WTC11 (cell line): Measurements from ENCODE around the gene CYTH3.

ENCODE experiments used
- CTCF ChIP-seq: fragments of 200-600 bp; IDR thresholded peaks from 2 replicates; pipeline ENCODE4 v1.8.0; 2022; ENCODE audit warnings: antibody characterized with exemption
- E2F1 ChIP-seq: sonication (generic); formaldehyde crosslinking; IDR thresholded peaks from 2 replicates; pipeline ENCODE4 v1.8.0; 2022; ENCODE audit warnings: mild to moderate bottlenecking, missing genetic modification reagents
- E2F5 ChIP-seq: sonication (generic); formaldehyde crosslinking; IDR thresholded peaks from 2 replicates; pipeline ENCODE4 v1.8.1; 2022; ENCODE audit warnings: mild to moderate bottlenecking, moderate library complexity, missing genetic modification reagents
- FOXP1 ChIP-seq: sonication (generic); formaldehyde crosslinking; IDR thresholded peaks from 2 replicates; pipeline ENCODE4 v1.8.0; 2022; ENCODE audit warnings: missing genetic modification reagents, mild to moderate bottlenecking, moderate library complexity, borderline replicate concordance
- GRHL2 ChIP-seq: fragments of 250-450 bp; sonication (Bioruptor Pico); IDR thresholded peaks from 2 replicates; pipeline ENCODE4 v1.8.0; 2022; ENCODE audit warnings: mild to moderate bottlenecking, moderate library complexity; ENCODE audit not compliant: insufficient replicate concordance, severe bottlenecking
- HMGXB4 ChIP-seq: sonication (generic); formaldehyde crosslinking; IDR thresholded peaks from 2 replicates; pipeline ENCODE4 v1.8.1; 2023; ENCODE audit warnings: mild to moderate bottlenecking, moderate library complexity, missing genetic modification reagents
- IRF1 ChIP-seq: sonication (generic); formaldehyde crosslinking; IDR thresholded peaks from 2 replicates; pipeline ENCODE4 v1.8.0; 2023; ENCODE audit warnings: missing genetic modification reagents
- JUN ChIP-seq: sonication (generic); formaldehyde crosslinking; IDR thresholded peaks from 2 replicates; pipeline ENCODE4 v1.8.0; 2023; ENCODE audit warnings: mild to moderate bottlenecking, missing genetic modification reagents
- MAX ChIP-seq: sonication (generic); formaldehyde crosslinking; IDR thresholded peaks from 2 replicates; pipeline ENCODE4 v1.8.0; 2022; ENCODE audit warnings: mild to moderate bottlenecking, missing genetic modification reagents
- NR1H2 ChIP-seq: sonication (generic); formaldehyde crosslinking; IDR thresholded peaks from 2 replicates; pipeline ENCODE4 v1.9.0; 2021; ENCODE audit warnings: mild to moderate bottlenecking, moderate library complexity, missing genetic modification reagents
- USF2 ChIP-seq: sonication (generic); formaldehyde crosslinking; IDR thresholded peaks from 2 replicates; pipeline ENCODE4 v1.8.1; 2023; ENCODE audit warnings: mild to moderate bottlenecking, missing genetic modification reagents, moderate library complexity
- ZMAT4 ChIP-seq: fragments of 250-450 bp; sonication (Bioruptor Pico); IDR thresholded peaks from 2 replicates; pipeline ENCODE4 v1.9.0; 2021; ENCODE audit warnings: mild to moderate bottlenecking
- ZNF512 ChIP-seq: sonication (generic); formaldehyde crosslinking; IDR thresholded peaks from 2 replicates; pipeline ENCODE4 v1.8.1; 2022; ENCODE audit warnings: missing genetic modification reagents, borderline replicate concordance
- ZNF671 ChIP-seq: fragments of 250-450 bp; sonication (Bioruptor Pico); IDR thresholded peaks from 2 replicates; pipeline ENCODE4 v1.8.0; 2021; ENCODE audit warnings: mild to moderate bottlenecking

GRCh38 chr7:6143997-6144396, 128.4 kb downstream of the CYTH3 start:
- TF ChIP-seq CTCF, result no peak
- no peak for TF ChIP-seq USF2 (CRISPR knock-in tag)
- TF ChIP-seq NR1H2, result no peak
- no peak for TF ChIP-seq E2F1 (CRISPR knock-in tag)
- TF ChIP-seq ZNF671, result no peak
- no peak for TF ChIP-seq E2F5 (CRISPR knock-in tag)
- no peak for TF ChIP-seq MAX (CRISPR knock-in tag)
- TF ChIP-seq HMGXB4 (CRISPR knock-in tag), result no peak
- no peak for TF ChIP-seq IRF1 (CRISPR knock-in tag)
- TF ChIP-seq ZMAT4 (CRISPR knock-in tag), result no peak
- TF ChIP-seq JUN (CRISPR knock-in tag), result no peak
- no peak for TF ChIP-seq FOXP1 (CRISPR knock-in tag)
- no peak for TF ChIP-seq ZNF512
- no peak for TF ChIP-seq GRHL2
